T47D (cell line): Measurements from ENCODE around the gene AS3MT.

Source experiments
- DNase-seq, 2 experiments: peaks; one replicate each; pipeline versions ENCODE4 v3.0.0 to v3.0.0-alpha.2; 2011 to 2012; ENCODE audit warnings: low read depth in 1 of 2, low spot score in 1 of 2
- JUND ChIP-seq: IDR thresholded peaks from 2 replicates; pipeline ENCODE4 v1.6.1; 2012; ENCODE audit warnings: low read depth
- in situ Hi-C: cut with HindIII; loops from 2 replicates; pipeline ENCODE4 v1.10.0; 2016; ENCODE audit warnings: low sequenced_read_pairs, low pct_unique_long_range_greater_than_20kb

Gene AS3MT

DNA sequence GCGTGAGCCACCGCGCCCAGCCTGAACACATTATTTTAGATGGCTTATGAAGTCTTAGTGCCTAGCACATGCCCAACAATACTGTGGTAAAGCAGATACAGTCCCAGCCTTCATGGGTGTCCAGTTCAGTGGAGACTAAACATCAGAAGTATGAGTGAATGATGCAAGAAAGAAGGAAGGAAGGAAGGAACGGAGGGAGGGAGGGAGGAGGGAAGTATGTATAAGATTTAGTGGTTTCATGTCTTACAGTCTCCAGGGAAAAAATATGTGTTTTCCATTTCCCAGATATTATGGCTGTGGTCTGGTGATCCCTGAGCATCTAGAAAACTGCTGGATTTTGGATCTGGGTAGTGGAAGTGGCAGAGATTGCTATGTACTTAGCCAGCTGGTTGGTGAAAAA lies 2.9 kb downstream of the AS3MT start:
- in situ Hi-C loops = no loop called here
- no peak for DNase-seq
- no peak for TF ChIP-seq JUND

DNA sequence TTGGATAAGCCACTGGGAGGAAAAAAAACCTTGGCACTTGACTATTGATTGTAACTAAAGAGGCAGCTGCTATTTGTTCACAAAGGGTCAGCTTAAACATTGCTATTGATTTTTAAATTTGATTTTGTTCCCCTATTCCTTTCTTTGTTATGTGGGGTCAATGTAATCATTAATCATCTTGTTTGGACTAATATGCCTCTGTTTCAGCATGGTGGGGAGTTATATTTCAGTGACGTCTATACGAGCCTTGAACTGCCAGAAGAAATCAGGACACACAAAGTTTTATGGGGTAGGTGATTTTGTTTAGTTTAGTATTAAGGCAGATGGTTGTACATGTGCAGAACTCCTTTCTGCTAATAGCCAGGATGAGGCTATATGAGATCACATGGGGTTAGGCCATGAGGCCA lies 7.5 kb downstream of the AS3MT start:
- TF ChIP-seq JUND = no peak
- in situ Hi-C loops = no loop called here

DNA sequence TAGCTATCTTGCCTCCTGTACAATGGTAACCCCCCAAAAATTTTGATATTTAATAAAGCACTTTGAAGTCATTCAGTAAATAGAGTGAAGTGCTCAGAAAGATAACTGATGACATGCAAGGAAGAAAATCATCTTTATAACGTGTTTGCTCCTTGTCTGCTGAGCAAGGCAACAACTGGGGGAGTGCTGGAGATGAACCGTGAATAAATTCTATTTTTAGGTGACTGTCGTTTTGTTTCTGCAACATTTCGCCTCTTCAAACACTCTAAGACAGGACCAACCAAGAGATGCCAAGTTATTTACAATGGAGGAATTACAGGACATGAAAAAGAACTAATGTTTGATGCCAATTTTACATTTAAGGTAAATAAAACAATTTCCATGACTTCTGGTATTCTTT lies 9.4 kb downstream of the AS3MT start:
- no peak for DNase-seq
- in situ Hi-C loops = no loop called here
- no peak for TF ChIP-seq JUND

More for the DNA sequence above, 7.5 kb downstream of the AS3MT start:
- no peak for DNase-seq

DNA sequence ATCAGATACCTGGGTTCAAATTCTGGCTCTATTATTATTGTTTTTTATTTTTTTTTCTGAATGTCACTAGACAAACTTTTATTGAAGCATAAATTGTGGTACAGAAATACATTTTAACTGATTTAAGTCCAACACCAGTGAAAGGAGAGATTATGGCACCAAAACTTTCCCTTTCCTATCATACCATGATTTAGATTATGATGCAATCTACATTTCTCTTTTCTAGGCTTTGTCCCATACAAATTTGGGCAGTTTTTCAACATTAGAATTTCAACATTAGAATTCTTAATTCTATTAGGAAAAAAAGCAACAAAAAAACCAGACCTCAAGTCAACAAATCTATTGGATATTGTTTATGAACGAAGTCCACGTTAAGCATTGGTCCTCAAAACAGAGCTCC lies 11.0 kb downstream of the AS3MT start:
- TF ChIP-seq JUND = no peak
- in situ Hi-C loops = no loop called here
- DNase-seq = no peak

DNA sequence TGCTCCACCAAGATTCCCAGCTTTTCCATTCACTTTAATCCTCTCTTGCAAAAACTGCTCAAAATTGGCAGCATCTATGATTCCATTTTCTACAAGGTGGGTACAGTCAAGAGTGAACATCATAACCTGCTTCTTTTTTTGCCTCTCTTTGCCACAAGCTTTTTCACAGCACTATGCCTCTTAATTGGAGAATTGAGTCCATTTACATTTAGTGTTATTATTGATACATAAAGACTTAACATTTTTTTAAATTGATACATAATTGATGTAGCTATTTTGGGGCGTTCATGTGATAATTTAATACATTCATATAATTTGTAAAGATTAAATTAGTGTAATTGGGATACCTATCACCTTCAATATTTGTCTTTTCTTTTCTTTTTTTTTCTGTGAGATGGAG lies 18.8 kb downstream of the AS3MT start:
- TF ChIP-seq JUND = no peak
- no peak for DNase-seq
- in situ Hi-C loops = no loop called here

DNA sequence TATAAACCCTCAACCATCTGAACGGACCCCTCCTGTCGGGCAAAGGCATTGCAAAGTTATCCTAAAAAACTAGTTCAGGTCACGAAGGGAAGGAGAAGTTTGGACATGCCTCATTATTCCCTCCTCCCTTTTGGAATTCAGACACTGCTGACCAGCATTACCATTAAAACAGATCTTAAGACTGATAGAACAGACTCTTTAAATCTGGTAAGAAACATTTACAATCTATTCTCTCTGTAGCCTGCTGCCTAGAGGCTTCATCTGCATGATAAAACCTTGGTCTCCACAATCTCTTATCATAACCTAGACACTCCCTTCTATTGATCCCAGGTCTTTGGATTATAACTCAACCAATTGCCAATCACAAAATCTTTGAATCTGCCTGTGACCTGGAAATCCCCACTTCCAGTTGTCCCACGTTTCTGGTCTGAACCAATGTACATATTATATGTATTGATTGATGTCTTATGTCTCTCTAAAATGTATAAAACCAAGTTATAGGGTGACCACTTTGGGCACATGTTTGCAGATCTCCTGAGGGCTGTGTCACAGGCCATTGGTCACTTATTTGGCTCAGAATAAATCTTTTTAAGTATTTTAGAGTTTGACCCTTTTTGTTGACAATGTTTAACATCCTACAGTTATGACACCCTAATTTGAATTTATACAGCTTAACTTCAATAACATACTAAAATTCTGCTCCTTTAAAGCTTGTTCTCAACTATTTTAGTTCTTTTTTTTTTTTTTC lies 25.4 kb downstream of the AS3MT start:
- TF ChIP-seq JUND = no peak
- no peak for DNase-seq
- in situ Hi-C loops = no loop called here

DNA sequence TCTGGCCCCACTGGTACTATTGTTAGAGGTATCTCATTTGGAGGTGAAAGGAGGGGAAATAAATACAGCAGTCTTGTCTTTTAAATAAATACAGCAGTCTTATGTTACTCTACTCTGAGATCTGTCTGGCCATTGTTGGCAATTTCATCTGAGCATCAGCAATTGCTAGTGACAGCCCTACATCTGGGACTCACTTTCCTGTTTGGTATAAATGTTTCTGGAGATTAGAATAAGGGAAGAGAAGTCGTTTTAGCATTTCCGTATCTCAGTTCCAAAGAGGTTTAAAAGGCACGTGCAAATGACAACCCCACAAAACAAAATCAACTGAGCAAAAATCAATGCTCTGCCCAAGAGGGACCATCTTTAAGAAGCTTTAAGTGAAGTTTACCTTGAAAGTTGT lies 30.7 kb downstream of the AS3MT start:
- TF ChIP-seq JUND = no peak
- DNase-seq = no peak
- in situ Hi-C loops = no loop called here

DNA sequence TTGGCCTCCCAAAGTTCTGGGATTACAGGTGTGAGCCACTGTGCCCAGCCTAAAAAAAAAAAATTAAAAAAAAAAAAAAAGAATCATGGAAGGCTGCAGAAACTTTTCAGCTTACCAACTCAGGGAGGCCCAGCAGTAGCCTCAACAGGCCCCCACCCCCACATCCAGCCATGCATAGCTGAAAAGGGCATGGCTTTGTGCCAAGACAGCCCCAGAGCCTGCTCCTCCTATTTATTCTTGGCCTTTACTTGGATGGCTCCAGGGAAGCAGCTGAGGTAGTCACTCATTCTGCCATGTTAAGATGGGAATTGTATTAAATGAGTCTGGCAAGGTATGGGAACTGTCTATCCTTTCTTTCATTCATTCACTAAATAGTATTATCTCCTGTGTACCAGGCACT lies 35.1 kb downstream of the AS3MT start:
- DNase-seq = peak in 1 of 2 experiments; percentile 50
- no peak for TF ChIP-seq JUND
- in situ Hi-C loops = no loop called here

DNA sequence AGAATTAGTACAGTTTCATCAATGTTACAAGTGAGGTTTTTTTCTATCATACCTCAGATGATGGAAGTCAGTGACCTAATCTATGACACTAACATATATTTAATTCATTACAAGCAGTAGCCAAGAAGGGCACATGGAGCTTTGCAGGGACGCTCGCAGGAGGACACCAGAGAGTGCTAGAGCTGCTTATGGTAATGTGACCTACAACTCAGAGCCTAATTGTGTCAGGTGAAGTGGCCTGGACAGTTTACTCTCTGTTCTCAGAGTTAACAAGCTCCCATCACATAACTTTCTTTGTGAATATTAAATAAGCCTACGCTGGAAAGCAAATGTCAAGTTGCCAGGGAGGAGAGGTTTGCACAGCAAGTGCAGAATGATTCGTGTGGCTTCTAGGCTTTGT lies 37.2 kb downstream of the AS3MT start:
- no peak for DNase-seq
- no peak for TF ChIP-seq JUND
- in situ Hi-C loops = no loop called here

DNA sequence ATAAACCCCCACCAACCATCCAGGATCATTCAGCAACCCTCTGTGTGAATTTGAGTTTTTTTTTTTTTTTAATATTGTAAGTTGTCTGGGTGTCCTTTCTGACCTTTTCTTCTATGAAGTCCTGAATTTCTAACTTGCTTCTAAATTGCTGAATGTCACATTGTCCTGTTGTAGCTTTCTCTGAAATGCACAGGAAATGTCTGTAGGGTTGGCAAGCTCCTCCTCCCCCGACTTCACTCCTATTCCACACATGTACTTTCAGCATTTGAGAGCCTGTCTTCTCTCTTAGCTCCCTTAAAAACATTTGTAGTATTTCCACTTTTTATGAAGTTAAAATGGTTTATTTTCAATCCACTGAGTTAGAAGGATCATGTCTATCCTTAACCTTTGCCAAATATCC lies 45.5 kb downstream of the AS3MT start:
- in situ Hi-C loops = no loop called here
- TF ChIP-seq JUND = no peak
- no peak for DNase-seq

DNA sequence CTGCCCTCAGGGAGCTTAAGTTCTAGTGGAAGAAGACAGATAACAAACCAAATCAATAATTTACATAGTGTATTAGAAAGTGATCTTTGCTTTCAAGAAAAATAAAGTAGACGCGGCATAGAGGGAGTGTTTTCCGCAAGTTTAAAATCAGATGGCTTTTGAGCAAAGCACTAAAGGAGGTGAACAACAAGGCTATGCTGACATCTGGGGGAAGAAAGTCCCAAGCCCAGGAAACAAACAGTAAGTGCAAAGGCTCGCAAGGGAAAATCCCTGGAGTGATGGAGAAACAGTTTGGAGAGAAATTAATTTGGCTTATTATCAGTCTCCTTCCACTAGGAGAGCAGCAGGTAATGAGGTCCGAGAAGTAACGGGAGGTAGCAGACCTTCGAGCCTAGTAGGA lies 46.9 kb downstream of the AS3MT start:
- in situ Hi-C loops = no loop called here
- TF ChIP-seq JUND = no peak
- peak in 1 of 2 experiments; percentile 37 for DNase-seq

DNA sequence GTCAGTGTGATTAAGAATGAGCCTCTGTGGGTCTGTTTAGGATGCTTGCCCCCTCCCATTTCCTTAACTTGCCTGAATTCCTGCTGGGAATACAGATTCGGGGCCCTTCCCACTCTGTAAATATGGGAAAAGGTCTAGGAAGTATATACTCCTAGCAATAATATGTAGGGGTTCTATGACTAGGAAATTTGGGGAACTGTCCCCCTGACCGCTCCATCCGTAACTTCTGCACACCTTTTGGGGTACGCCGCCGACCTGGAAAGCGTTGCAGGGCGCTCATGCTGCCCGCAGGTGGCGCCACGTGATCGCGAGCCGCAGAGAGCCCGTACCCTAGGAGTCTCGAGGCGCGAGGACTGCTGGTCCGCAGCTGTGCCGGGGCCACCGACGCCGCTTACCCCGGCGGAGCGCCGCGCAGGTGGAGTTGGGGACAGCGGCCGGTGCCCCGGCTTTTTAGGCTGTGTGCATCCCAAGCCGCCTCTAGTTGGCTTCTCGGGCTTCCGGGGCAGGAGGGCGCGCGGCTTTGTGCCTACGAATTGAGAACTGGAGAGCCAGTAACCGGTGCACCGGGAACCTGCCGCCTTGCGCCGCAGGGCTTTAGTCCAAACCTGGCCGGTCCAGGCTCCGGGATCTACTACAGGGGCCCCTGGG lies 48.2 kb downstream of the AS3MT start:
- in situ Hi-C loops = no loop called here
- DNase-seq = peak; percentile 64 to 90

DNA sequence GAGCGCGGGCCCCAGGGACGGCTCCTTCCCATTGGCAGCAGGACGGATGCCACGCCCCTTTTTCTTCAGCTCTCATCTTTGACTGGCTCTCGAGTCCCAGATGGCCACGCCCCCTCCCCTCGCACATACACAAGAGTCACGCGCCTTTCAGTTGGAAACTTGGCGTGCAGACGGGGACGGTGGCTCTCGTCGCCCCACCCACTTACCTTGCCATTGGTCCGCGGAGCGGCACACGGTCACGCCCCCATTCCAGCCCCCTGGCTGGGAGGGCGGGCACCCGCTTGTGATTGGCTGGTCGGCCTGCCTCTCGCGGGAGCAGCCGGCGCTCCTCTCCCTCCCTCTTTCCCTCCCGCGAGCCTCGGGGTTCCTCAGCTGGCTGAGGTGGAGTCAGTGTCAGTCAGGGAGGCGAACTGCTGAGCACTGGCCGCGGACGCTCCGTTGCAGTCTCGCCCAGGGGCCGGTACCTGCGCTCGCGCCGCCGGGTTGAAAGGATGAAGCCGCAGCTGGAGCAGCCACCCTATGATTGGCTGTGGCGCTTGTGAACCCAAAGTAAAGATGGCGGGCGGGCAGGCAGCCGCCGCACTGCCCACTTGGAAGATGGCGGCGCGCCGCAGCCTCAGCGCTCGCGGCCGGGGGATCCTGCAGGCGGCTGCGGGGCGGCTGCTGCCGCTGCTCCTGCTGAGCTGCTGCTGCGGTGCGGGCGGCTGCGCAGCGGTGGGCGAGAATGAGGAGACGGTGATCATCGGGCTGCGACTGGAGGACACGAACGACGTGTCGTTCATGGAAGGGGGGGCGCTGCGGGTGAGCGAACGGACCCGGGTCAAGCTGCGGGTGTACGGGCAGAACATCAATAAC lies 48.9 kb downstream of the AS3MT start, which contains the start of gene CNNM2:
Gene CNNM2 (plus strand): TSS at position 333 of the 855 bp plus-strand sequence. CDS start 187 bp downstream, at position 520.
- TF ChIP-seq JUND = no peak
- in situ Hi-C loops = no loop called here
- peak; percentile 93 to 100 for DNase-seq

More for the DNA sequence above, 48.2 kb downstream of the AS3MT start:
- no peak for TF ChIP-seq JUND
